K562 (cell line): ENCODE data around the gene HNRNPF. TPM values are rescaled to one million over a fixed set of nuclear protein-coding genes. Genes with fewer than 3 reads are reported as not detected.
A peak's percentile ranks its signal among the peaks of the same experiment; 100 is the strongest.

Experiments used
- BRCA1 ChIP-seq, 2 experiments: fragments of 450-650 bp in 1 of 2; sonication (generic) in 1 of 2; formaldehyde crosslinking in 1 of 2; IDR thresholded peaks; 2 replicates each; pipeline versions ENCODE4 v1.5.0 to v1.6.1; 2017 to 2020; ENCODE audit warnings: mild to moderate bottlenecking in 1 of 2, missing genetic modification reagents in 1 of 2
- CBX5 ChIP-seq: IDR thresholded peaks from 2 replicates; pipeline ENCODE4 v1.6.1; 2014; ENCODE audit warnings: low read depth, borderline replicate concordance
- GTF2F1 ChIP-seq: IDR thresholded peaks from 2 replicates; pipeline ENCODE4 v1.6.1; 2011; ENCODE audit warnings: low read depth, low read length, improper control_type of control experiment
- HNRNPH1 ChIP-seq: fragments of 200-400 bp; formaldehyde crosslinking; optimal IDR thresholded peaks from 2 replicates; pipeline ENCODE3; 2017; ENCODE audit warnings: low read depth, mild to moderate bottlenecking, low read length, moderate library complexity
- RAD51 ChIP-seq: fragments of 450-650 bp; IDR thresholded peaks from 2 replicates; pipeline ENCODE4 v1.7.1; 2016; ENCODE audit warnings: low read depth, mild to moderate bottlenecking, borderline replicate concordance
- SMARCA4 ChIP-seq: fragments of 450-650 bp; IDR thresholded peaks from 2 replicates; pipeline ENCODE4 v1.6.1; 2016
- VEZF1 ChIP-seq: fragments of 200-800 bp; sonication (Bioruptor generic); IDR thresholded peaks from 2 replicates; pipeline ENCODE4 v1.6.1; 2017; ENCODE audit warnings: missing genetic modification characterization, missing compliant biosample characterization
- ZNF280A ChIP-seq: fragments of 450-650 bp; IDR thresholded peaks from 2 replicates; pipeline ENCODE4 v1.6.1; 2018; ENCODE audit warnings: mild to moderate bottlenecking, low read depth; ENCODE audit not compliant: partially characterized antibody
- ZNF395 ChIP-seq: fragments of 200-800 bp; sonication (Bioruptor generic); IDR thresholded peaks from 2 replicates; pipeline ENCODE4 v1.6.1; 2017; ENCODE audit warnings: missing genetic modification characterization, missing compliant biosample characterization
- ZNF592 ChIP-seq: fragments of 450-650 bp; IDR thresholded peaks from 2 replicates; pipeline ENCODE4 v1.6.1; 2017; ENCODE audit warnings: antibody characterized with exemption, mild to moderate bottlenecking
- ZNF696 ChIP-seq: fragments of 250-450 bp; sonication (Bioruptor Pico); conservative IDR thresholded peaks from 2 replicates; pipeline ENCODE4 v1.4.0; 2020; ENCODE audit warnings: mild to moderate bottlenecking, moderate library complexity
- polyA plus RNA-seq, 8 experiments: library from polyadenylated mRNA; depleted of rRNA in 4 of 8; stranded (reverse) in 5 of 8; unstranded in 3 of 8; fragments of >200 nt; fragmentation: Nextera tagmentation in 2 of 8; fragmentation: Illumina TruSeq in 1 of 8; extraction: Ambion mirVana in 2 of 8; extraction: Trizol in 1 of 8; gene quantifications; 2 replicates each; pipeline versions ENCODE4 v1.2.1 to v1.2.3, GENCODE V29; 2011 to 2014; ENCODE audit warnings: inconsistent platforms in 1 of 8, missing spikeins in 1 of 8
- total RNA-seq, 7 experiments: library from RNA; depleted of rRNA in 6 of 7; stranded (reverse); fragments of >200 nt in 6 of 7; fragmentation: Illumina TruSeq in 2 of 7; extraction: Trizol in 2 of 7; gene quantifications; 2 replicates each; pipeline versions ENCODE4 v1.2.1 to v1.2.3, GENCODE V29; 2011 to 2021; ENCODE audit warnings: low replicate concordance in 1 of 7
- TF ChIP-seq, protein P1 (sequence below), 3 experiments: fragments of 200-800 bp in 1 of 3; fragments of 250-450 bp in 1 of 3; fragments of 450-650 bp in 1 of 3; sonication (Bioruptor Pico) in 1 of 3; sonication (Bioruptor generic) in 1 of 3; formaldehyde crosslinking in 1 of 3; IDR thresholded peaks; 2 replicates each; pipeline versions ENCODE4 v1.6.1 to v1.8.0; 2016 to 2022; ENCODE audit warnings: mild to moderate bottlenecking in 2 of 3, missing genetic modification characterization in 2 of 3, missing compliant biosample characterization in 1 of 3, moderate library complexity in 1 of 3
- TF ChIP-seq, protein P2 (sequence below): sonication (generic); formaldehyde crosslinking; IDR thresholded peaks from 2 replicates; pipeline ENCODE4 v1.9.0; 2022; ENCODE audit warnings: mild to moderate bottlenecking, missing genetic modification reagents

HNRNPF gene
- total and polyA plus RNA-seq, 9 of the 15 experiments (the other 6 are each of a cell fraction or from before 2014, with no cell fraction given), result 192 to 489 (median 416) TPM

GRCh38 chr10:43407148-43407575 is 1.8 kb downstream of the HNRNPF start (continued):
- TF ChIP-seq, protein P1, sequence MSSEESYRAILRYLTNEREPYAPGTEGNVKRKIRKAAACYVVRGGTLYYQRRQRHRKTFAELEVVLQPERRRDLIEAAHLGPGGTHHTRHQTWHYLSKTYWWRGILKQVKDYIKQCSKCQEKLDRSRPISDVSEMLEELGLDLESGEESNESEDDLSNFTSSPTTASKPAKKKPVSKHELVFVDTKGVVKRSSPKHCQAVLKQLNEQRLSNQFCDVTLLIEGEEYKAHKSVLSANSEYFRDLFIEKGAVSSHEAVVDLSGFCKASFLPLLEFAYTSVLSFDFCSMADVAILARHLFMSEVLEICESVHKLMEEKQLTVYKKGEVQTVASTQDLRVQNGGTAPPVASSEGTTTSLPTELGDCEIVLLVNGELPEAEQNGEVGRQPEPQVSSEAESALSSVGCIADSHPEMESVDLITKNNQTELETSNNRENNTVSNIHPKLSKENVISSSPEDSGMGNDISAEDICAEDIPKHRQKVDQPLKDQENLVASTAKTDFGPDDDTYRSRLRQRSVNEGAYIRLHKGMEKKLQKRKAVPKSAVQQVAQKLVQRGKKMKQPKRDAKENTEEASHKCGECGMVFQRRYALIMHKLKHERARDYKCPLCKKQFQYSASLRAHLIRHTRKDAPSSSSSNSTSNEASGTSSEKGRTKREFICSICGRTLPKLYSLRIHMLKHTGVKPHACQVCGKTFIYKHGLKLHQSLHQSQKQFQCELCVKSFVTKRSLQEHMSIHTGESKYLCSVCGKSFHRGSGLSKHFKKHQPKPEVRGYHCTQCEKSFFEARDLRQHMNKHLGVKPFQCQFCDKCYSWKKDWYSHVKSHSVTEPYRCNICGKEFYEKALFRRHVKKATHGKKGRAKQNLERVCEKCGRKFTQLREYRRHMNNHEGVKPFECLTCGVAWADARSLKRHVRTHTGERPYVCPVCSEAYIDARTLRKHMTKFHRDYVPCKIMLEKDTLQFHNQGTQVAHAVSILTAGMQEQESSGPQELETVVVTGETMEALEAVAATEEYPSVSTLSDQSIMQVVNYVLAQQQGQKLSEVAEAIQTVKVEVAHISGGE (CRISPR knock-in tag; IDR thresholded peaks at IDR 0.05), result no peak
- TF ChIP-seq ZNF395 (CRISPR knock-in tag), result no peak
- no peak for TF ChIP-seq GTF2F1
- no peak for TF ChIP-seq ZNF592
- TF ChIP-seq BRCA1 (IDR thresholded peaks at IDR 0.05), result no peak
- no peak for TF ChIP-seq BRCA1 (CRISPR knock-in tag; IDR thresholded peaks at IDR 0.05)
- TF ChIP-seq VEZF1 (CRISPR knock-in tag), result peak; percentile 62
- TF ChIP-seq RAD51, result no peak
- no peak for TF ChIP-seq ZNF280A
- TF ChIP-seq, protein P2, sequence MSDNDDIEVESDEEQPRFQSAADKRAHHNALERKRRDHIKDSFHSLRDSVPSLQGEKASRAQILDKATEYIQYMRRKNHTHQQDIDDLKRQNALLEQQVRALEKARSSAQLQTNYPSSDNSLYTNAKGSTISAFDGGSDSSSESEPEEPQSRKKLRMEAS (CRISPR knock-in tag), result no peak
- TF ChIP-seq SMARCA4, result no peak
- TF ChIP-seq CBX5, result no peak
- no peak for TF ChIP-seq HNRNPH1
- no peak for TF ChIP-seq ZNF696 (CRISPR knock-in tag)
